ENCODE measurements around the gene DMRTA1.
"Not testable (repeated sequence)": the region's sequence is repeated elsewhere in the genome, so short reads cannot be mapped to it uniquely, and the experiment has no call there.

Gene DMRTA1

DNA sequence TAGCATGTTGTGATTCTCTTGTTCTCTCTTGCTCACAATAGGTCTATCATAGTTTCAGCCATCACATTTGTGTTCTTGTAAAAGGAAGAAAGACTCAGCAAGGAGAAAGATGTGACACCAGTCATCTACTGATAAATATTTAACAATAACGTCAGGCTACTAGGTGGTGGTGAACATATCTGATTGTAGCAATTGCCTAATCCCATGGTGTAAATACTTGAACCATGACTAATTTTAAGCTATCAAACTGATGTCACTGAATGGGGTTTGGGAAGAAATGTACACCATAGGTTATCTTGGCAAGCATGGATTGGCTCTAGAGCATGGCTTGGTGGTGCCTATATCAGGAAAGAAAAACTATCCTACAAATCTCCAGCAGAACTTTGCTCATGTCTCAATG, 16.6 kb downstream of the DMRTA1 start:
- DNase-seq = no peak

DNA sequence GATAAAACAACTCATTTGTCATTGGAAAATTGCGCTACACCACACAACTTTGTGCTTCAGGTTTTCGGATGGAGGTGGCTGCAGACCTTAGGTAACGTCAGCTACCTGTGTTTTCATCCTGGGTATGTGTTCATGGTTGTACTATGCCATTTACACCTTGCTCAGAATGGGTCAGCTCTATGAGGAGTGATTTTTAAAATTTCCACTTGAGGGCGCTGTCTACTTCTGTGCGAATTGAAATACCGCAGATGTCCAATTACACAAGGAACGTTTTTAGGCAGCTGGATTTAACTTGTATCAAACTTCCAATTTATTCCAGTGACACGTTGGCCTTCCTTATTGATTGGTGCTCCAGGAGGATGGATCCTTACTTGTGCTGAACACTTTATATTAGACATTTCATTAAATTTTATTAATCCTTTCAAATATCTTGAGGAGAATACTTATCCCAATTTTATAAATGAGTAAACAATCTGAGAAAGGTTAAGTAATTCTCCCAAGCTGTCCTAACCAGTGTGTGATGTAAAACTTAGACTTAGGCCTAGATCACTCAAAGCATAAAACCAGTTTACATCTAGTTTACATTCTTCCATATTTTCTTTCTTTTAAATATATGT, 23.4 kb downstream of the DMRTA1 start:
- DNase-seq = peak; percentile 25 to 58 (median 56)

DNA sequence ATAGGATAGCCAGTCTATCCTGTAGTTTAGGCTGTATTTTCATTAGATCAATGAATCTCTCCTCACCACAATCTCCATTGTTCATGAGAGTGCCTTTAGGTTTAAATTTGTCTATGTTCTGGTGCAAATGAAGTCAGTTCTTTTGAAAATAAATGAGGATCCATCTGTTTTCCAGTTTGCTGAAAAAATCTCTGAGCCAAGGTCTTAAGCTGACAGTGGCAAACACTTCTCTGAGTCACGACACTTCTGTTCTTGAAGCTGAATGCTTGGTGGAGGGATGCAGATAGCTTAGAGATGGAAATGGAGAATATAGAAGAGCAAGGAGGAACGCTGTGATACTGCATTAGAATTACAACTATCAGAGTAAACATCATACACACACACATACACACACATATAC, 34.9 kb downstream of the DMRTA1 start:
- DNase-seq = no peak

DNA sequence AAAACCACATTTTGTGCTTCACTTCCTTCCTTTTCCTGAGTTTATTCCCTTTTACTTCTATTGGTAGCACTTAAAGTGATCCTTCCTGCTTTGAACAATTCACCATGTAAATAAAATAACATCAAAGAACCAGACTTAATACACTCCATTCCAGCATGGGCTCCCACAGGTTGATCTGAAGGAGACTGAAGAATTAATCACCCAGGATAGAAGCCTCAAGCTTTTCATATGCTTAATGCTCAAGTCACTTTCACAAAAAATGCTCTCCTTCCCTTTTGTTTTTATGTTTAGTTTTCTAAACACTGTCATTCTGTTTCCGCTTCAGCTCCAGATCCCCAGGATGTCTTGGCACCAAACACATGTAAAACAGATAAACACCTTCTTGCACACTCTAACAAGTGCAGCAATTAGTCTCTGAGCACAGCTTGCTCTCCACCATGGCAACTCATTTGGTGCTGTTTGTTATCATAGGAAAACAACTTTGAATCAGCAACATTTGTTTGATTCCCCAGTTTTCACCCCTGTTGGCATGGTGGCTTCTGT, 37.0 kb downstream of the DMRTA1 start:
- no peak for DNase-seq

DNA sequence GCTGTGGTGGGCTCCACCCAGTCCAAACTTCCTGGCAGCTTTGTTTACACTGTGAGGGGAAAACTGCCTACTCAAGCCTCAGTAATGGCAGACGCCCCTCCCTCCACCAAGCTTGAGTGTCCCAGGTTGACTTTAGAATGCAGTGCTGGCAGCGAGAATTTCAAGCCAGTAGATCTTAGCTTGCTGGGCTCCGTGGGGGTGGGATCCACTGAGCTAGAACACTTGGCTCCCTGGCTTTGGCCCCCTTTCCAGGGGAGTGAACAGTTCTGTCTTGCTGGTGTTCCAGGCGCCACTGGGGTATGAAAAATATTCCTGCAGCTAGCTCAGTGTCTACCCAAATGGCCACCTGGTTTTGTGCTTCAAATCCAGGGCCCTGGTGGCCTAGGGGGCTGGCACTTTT, 49.6 kb downstream of the DMRTA1 start:
- DNase-seq = not testable (repeated sequence)
